ENCODE results near the gene CATSPERD. TPM values are rescaled to one million over a fixed set of nuclear protein-coding genes. Genes with fewer than 3 reads are reported as not detected.

The CATSPERD gene
- total RNA-seq, 3 donors from 2014 or later = not detected

DNA sequence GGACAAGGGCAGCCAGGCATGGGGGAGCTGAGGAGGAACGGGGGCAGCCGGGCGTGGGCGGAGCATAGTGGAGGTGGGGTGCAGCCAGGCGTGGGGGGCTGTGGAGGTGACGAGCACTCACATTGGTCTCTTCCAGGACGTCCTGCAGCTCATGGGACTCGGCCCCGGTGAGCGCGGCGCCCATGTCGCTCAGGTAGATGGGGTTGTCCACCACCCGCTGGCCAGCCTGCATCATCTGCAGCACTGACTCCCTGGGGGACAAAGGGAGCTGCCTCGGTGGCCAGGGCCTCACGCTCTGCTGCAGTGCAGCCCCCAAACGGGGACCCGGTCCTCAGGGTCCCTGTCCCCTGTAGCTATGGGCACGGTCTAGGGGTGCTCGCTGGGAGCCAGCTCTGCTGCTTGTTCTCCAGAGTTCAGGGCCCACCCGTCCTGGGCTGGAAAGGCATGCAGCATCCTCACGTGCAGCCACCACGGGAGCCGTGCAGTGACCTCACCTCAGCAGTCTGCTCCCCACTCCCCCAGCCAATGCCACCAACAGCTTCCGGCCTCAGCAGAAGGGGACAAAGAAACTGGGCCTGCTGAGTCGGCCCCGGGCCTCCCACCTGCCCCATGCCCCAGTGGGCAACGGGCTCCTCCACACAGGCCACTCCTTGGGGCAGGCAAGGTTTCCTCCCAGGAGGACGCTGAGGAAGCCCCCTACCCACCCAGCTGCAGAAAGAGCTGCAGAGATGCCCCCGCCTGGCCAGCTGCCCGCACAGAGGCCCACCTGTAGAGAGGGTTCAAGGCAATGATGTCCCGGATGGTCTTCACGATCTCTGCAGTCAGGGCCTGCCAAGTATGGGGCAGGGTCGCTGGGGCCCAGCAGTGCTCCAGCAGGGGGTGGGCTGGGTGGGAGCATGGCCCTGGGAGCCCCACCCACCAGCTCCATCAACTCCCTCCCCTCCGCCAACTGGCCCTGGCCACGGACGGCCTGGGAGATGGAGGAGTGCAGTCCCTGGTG, 12.6 kb upstream of the CATSPERD start:
- ATAC-seq = no peak
- Histone ChIP-seq H3K36me3 (ENCODE audit: low read depth) (no peaks in the 10 kb centered on the region), H3K4me1 (ENCODE audit: low read depth) (no peaks in the 10 kb centered on the region), H3K4me3 (no peak overlapping the region), H3K9me3 (no peaks in the 10 kb centered on the region)
- DNase-seq = no peak
- intact Hi-C loops (cut with DNase I, micrococcal nuclease) = no loop called here
- TF ChIP-seq, protein P1, sequence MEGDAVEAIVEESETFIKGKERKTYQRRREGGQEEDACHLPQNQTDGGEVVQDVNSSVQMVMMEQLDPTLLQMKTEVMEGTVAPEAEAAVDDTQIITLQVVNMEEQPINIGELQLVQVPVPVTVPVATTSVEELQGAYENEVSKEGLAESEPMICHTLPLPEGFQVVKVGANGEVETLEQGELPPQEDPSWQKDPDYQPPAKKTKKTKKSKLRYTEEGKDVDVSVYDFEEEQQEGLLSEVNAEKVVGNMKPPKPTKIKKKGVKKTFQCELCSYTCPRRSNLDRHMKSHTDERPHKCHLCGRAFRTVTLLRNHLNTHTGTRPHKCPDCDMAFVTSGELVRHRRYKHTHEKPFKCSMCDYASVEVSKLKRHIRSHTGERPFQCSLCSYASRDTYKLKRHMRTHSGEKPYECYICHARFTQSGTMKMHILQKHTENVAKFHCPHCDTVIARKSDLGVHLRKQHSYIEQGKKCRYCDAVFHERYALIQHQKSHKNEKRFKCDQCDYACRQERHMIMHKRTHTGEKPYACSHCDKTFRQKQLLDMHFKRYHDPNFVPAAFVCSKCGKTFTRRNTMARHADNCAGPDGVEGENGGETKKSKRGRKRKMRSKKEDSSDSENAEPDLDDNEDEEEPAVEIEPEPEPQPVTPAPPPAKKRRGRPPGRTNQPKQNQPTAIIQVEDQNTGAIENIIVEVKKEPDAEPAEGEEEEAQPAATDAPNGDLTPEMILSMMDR (IDR thresholded peaks at IDR 0.05) = no peak

DNA sequence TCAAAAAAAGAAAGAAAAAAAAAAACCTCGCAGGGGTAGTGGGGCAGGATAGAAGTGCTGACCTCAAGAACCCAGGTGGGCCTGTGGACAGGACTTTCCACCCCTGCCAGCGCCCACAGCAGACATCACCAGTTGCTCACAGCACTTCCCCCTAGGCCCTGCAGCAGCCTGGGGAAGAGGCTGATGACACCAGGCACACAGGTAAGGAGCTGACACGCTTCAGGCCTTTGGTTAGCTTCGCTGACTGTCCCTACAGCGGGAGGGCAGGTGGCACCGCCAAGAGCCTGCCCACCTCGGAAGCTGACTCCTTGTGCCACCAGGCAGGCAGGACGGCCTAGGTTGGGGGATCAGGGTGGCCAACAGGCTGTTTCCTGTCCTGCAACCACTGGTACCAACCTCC, 9.4 kb upstream of the CATSPERD start:
- H3K9me3 ChIP-seq = no peaks in the 10 kb centered on the region
- intact Hi-C loops (cut with DNase I, micrococcal nuclease) = no loop called here
- DNase-seq (no peak), ATAC-seq (no peak)
- no peak overlapping the region for H3K4me3 ChIP-seq
- TF ChIP-seq, protein P1 (IDR thresholded peaks at IDR 0.05) = no peak
- H3K36me3 ChIP-seq (ENCODE audit: low read depth) = no peaks in the 10 kb centered on the region
- no peaks in the 10 kb centered on the region for H3K4me1 ChIP-seq (ENCODE audit: low read depth)

DNA sequence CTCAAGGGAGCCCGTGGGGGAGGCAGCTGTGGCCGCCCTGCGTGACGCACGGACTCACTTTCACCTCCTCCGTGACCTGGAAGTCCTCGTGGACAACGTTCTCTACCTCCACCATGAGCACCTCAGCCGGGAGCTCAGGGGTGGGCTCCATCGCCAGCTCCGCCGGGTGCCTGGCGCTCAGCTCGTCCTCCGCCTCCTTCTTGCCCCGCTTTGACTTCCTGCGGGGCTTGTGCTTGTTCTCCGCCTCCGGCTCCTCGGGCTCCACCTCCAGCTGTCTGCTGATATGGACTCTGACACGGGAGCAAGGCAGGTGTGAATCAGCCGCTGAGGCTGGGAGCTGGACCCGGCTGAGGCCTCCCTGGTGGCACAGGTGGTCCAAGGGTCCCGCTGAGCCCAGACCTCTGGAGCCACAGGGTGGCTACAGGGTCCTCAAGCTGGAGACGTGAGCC, 8.7 kb upstream of the CATSPERD start:
- intact Hi-C loops (cut with DNase I, micrococcal nuclease) = no loop called here
- Histone ChIP-seq H3K9me3 (no peaks in the 10 kb centered on the region), H3K36me3 (ENCODE audit: low read depth) (no peaks in the 10 kb centered on the region), H3K4me3 (no peak overlapping the region), H3K4me1 (ENCODE audit: low read depth) (no peaks in the 10 kb centered on the region)
- no peak for ATAC-seq
- no peak for DNase-seq
- TF ChIP-seq, protein P1 (IDR thresholded peaks at IDR 0.05) = no peak

DNA sequence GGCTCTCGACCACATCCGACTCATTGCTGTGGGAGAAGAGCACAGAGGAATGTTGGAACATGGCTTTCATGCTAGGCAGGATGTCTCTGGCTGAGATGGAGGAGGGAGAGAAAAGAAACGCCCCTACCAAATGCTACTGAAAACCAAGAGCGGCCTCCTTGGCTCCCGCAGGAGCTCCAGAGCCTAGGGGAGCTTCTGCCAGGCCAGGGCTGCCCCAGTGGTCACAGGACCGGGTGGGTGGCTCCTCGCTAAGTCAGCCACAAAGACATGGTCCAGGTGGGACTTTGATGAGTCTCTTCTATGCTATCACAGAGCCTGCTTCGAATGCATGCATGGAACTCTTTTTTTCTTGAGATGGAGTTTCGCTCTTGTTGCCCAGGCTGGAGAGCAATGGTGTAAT, 7.2 kb upstream of the CATSPERD start:
- ATAC-seq (no peak), DNase-seq (no peak)
- TF ChIP-seq, protein P1 (IDR thresholded peaks at IDR 0.05) = no peak
- no peak overlapping the region for H3K4me3 ChIP-seq
- H3K4me1 ChIP-seq (ENCODE audit: low read depth) = peaks cover 2% of the 10 kb centered on the region
- H3K36me3 ChIP-seq (ENCODE audit: low read depth) = no peaks in the 10 kb centered on the region
- intact Hi-C loops (cut with DNase I, micrococcal nuclease) = no loop called here
- no peaks in the 10 kb centered on the region for H3K9me3 ChIP-seq

DNA sequence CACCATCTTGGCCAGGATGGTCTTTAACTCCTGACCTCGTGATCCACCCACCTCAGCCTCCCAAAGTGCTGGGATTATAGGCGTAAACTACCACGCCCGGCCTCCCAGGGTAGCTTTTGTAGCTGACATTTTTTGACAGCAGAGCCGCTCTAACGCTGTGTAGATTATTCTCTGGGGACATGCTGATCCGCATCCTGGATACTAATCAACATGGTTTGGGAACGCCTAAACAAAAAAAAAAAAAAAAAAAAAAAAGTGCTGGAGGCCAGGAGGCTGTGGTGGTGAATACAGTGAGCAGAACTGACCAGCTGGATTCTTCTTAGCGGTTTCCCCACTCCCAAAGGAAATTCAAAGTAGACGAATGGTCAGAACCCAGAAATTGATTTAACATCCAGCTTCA, 5.6 kb upstream of the CATSPERD start:
- Histone ChIP-seq H3K4me1 (ENCODE audit: low read depth) (peaks cover 12% of the 10 kb centered on the region), H3K36me3 (ENCODE audit: low read depth) (no peaks in the 10 kb centered on the region), H3K4me3 (no peak overlapping the region), H3K9me3 (no peaks in the 10 kb centered on the region)
- DNase-seq = no peak
- TF ChIP-seq, protein P1 (IDR thresholded peaks at IDR 0.05) = no peak
- ATAC-seq = no peak
- intact Hi-C loops (cut with DNase I, micrococcal nuclease) = no loop called here
